Measurements from ENCODE around the gene ZSWIM1.

DNA sequence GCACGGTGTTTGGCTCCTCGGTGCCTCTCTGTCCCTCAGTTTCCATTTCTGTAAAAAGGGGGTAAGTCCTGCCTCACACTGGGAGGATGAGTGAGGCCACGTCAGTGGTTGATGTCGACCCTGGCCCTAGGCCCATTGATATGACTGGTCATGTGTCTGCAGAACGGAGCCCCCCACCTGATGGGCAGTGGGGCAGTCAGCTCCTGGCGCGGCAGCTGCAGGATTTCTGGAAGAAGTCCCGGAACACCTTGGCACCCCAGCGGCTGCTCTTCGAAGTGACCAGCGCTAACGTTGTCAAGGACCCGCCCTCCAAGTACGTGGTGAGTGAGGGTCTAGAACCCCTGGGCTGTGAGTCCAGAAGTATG, 46.2 kb upstream of the ZSWIM1 start:
- TF ChIP-seq, protein P1, sequence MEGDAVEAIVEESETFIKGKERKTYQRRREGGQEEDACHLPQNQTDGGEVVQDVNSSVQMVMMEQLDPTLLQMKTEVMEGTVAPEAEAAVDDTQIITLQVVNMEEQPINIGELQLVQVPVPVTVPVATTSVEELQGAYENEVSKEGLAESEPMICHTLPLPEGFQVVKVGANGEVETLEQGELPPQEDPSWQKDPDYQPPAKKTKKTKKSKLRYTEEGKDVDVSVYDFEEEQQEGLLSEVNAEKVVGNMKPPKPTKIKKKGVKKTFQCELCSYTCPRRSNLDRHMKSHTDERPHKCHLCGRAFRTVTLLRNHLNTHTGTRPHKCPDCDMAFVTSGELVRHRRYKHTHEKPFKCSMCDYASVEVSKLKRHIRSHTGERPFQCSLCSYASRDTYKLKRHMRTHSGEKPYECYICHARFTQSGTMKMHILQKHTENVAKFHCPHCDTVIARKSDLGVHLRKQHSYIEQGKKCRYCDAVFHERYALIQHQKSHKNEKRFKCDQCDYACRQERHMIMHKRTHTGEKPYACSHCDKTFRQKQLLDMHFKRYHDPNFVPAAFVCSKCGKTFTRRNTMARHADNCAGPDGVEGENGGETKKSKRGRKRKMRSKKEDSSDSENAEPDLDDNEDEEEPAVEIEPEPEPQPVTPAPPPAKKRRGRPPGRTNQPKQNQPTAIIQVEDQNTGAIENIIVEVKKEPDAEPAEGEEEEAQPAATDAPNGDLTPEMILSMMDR (IDR thresholded peaks at IDR 0.05; ENCODE audit: low read length): no peak
- TF ChIP-seq EZH2 (optimal IDR thresholded peaks at IDR 0.05; ENCODE audit: low read depth, low read length): no peak
